DOHH2 (cell line): ENCODE measurements around the gene PAK1.

Experiments used
- H3F3A ChIP-seq: fragments of 200-600 bp; sonication (generic), shearing (Covaris generic); 2 replicates; pipeline ENCODE4 v1.6.0; 2016; ENCODE audit warnings: antibody characterized with exemption, mild to moderate bottlenecking; ENCODE audit not compliant: control insufficient read depth, insufficient read depth
- H3K27ac ChIP-seq: fragments of 200-600 bp; sonication (generic); 2 replicates; pipeline ENCODE4 v1.5.1; 2014; ENCODE audit warnings: low read depth, mild to moderate bottlenecking, low read length, moderate library complexity
- H3K27me3 ChIP-seq: fragments of 200-600 bp; sonication (generic); 2 replicates; pipeline ENCODE4 v1.6.1; 2014; ENCODE audit warnings: mild to moderate bottlenecking, low read length, mixed read lengths; ENCODE audit not compliant: control insufficient read depth
- H3K36me3 ChIP-seq: fragments of 200-600 bp; sonication (generic); 2 replicates; pipeline ENCODE4 v1.6.1; 2014; ENCODE audit warnings: mild to moderate bottlenecking, low read length, moderate library complexity, mixed read lengths; ENCODE audit not compliant: control insufficient read depth
- H3K4me1 ChIP-seq: fragments of 200-600 bp; sonication (generic); 2 replicates; pipeline ENCODE4 v1.6.1; 2014; ENCODE audit warnings: mild to moderate bottlenecking, low read length, mixed read lengths; ENCODE audit not compliant: control insufficient read depth
- H3K4me2 ChIP-seq: fragments of 200-600 bp; sonication (generic); 2 replicates; pipeline ENCODE4 v1.6.0; 2014; ENCODE audit warnings: mild to moderate bottlenecking, low read length, moderate library complexity
- H3K4me3 ChIP-seq: fragments of 200-600 bp; sonication (generic); 2 replicates; pipeline ENCODE4 v1.5.1; 2014; ENCODE audit warnings: mild to moderate bottlenecking, low read length, mixed read lengths
- H3K79me2 ChIP-seq: fragments of 200-600 bp; sonication (generic); 2 replicates; pipeline ENCODE4 v1.6.1; 2014; ENCODE audit warnings: mild to moderate bottlenecking, low read length, mixed read lengths; ENCODE audit not compliant: control insufficient read depth
- H3K9me2 ChIP-seq: fragments of 200-600 bp; sonication (generic); replicated peaks from 2 replicates; pipeline ENCODE4 v1.6.1; 2014; ENCODE audit warnings: mild to moderate bottlenecking, low read length, mixed read lengths; ENCODE audit not compliant: control insufficient read depth
- H3K9me3 ChIP-seq: fragments of 200-600 bp; sonication (generic); 2 replicates; pipeline ENCODE4 v1.6.1; 2014; ENCODE audit warnings: antibody characterized with exemption, low read length, mixed read lengths; ENCODE audit not compliant: control insufficient read depth, insufficient read depth
- H4K20me1 ChIP-seq: fragments of 200-600 bp; sonication (generic); 2 replicates; pipeline ENCODE4 v1.6.0; 2014; ENCODE audit warnings: low read depth, mild to moderate bottlenecking, antibody characterized with exemption, low read length, moderate library complexity; ENCODE audit not compliant: control insufficient read depth, insufficient read depth
- EZH2phosphoT487 ChIP-seq: fragments of 200-600 bp; sonication (generic); IDR thresholded peaks from 2 replicates; pipeline ENCODE4 v1.6.1; 2017; ENCODE audit warnings: borderline replicate concordance, mild to moderate bottlenecking, antibody characterized with exemption, low read length, moderate library complexity, mixed read lengths
- TF ChIP-seq, protein P1 (sequence below): fragments of 200-600 bp; sonication (generic); IDR thresholded peaks from one replicate; pipeline ENCODE4 v1.5.1; 2014; ENCODE audit warnings: antibody characterized with exemption, mild to moderate bottlenecking, low read depth, low read length; ENCODE audit not compliant: poor library complexity, severe bottlenecking

The PAK1 gene

DNA sequence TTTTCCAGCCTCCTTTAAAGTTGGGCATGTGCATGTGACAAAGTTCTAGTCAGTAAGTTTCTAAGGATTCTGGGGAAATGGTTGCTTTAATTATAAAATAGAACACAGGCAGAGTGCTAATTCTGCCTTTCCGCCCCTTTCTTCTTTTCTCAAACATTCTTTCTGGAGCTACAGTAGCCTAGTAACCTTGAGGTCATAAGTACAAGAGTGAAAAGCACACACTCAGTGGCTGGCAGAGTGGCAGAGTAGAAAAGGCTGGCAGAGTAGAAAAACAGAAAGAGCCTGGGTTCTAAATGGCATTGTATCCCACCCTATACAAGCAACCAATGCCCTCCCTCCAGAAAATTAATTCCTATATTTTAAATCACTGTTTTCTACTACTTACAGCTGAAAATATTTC is 51.2 kb downstream of the PAK1 start:
- Histone ChIP-seq H3K9me3 (no peaks in the 10 kb centered on the region), H3K36me3 (no peaks in the 10 kb centered on the region), H3K79me2 (no peaks in the 10 kb centered on the region), H3K4me1 (no peaks in the 10 kb centered on the region), H4K20me1 (no peaks in the 10 kb centered on the region), H3K4me2 (no peak overlapping the region), H3K4me3 (no peak overlapping the region), H3K27me3 (peaks cover 19% of the 10 kb centered on the region; the same call in 1 of the 2 replicates), H3K27ac (no peak overlapping the region), H3F3A (no peaks in the 10 kb centered on the region), H3K9me2 (no peaks in the 10 kb centered on the region)
- no peak for TF ChIP-seq EZH2phosphoT487
- TF ChIP-seq, protein P1, sequence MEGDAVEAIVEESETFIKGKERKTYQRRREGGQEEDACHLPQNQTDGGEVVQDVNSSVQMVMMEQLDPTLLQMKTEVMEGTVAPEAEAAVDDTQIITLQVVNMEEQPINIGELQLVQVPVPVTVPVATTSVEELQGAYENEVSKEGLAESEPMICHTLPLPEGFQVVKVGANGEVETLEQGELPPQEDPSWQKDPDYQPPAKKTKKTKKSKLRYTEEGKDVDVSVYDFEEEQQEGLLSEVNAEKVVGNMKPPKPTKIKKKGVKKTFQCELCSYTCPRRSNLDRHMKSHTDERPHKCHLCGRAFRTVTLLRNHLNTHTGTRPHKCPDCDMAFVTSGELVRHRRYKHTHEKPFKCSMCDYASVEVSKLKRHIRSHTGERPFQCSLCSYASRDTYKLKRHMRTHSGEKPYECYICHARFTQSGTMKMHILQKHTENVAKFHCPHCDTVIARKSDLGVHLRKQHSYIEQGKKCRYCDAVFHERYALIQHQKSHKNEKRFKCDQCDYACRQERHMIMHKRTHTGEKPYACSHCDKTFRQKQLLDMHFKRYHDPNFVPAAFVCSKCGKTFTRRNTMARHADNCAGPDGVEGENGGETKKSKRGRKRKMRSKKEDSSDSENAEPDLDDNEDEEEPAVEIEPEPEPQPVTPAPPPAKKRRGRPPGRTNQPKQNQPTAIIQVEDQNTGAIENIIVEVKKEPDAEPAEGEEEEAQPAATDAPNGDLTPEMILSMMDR, result no peak

DNA sequence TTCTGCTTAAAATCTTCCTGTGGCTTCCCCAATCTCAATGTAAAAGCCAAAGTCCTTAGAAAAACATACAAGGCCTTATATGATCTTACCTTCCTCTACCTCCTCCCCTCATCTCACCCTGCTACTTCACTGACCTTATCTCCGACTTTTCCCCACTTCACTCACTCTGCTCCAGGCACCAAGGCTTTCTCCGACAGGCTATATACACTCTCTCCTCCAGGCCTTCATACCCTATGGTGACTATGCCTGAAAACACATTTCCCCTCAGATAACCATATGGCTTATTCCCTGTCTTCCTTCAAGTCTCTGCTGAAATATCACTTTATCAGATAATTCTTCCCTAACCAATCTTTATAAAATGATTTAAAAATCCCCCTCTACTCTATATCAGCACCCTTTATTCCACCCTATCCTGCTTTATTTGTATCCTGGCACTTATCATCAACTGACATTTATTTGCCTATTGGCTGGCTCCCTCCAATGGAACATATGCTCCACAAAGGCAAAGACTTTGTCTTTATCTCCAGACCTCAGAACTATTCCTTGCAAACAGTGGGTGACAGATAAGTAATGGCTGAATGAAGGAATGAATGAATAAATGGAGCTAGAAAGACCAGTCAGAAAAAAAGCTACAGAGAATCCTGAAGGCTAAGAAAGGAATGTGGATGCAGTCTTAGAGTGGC is 52.7 kb downstream of the PAK1 start:
- no peak overlapping the region for H3K4me2 ChIP-seq
- no peak overlapping the region for H3K4me3 ChIP-seq
- H4K20me1 ChIP-seq, result no peaks in the 10 kb centered on the region
- peaks cover 15% of the 10 kb centered on the region; the same call in 1 of the 2 replicates for H3K27me3 ChIP-seq
- H3F3A ChIP-seq, result no peaks in the 10 kb centered on the region
- TF ChIP-seq, protein P1, result no peak
- TF ChIP-seq EZH2phosphoT487, result no peak
- H3K4me1 ChIP-seq, result no peaks in the 10 kb centered on the region
- H3K27ac ChIP-seq, result no peak overlapping the region
- H3K79me2 ChIP-seq, result no peaks in the 10 kb centered on the region
- H3K36me3 ChIP-seq, result no peaks in the 10 kb centered on the region
- H3K9me2 ChIP-seq, result no peaks in the 10 kb centered on the region
- H3K9me3 ChIP-seq, result no peaks in the 10 kb centered on the region

DNA sequence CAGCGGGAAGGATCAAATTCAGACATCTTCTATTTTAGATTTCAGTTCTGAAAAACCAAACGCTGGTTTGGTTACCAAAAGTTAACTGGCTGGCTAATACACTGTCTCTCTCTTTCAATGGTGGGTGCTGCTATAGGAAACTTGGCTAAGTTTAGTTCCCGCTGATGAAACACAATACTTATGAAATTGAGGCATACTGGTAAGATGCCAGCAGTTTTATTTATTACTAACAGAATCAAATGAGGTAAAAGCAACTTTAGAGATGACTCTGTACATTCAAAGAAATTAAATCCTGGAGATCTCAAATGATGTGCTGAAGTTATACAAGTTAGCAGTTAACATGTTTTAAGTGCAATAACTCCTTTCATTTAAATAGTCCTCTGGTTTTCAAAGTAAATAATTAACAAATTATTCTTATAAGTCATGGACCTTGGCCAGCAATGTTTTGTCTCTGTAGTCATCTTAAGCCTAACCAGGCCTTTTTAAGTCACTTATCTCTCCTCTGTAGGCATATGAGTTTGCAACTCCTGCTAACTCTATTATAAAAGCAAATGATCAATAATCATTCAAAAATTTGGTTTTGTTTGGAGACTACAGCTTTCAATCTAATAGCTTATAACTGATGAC is 54.8 kb downstream of the PAK1 start:
- Histone ChIP-seq H3K9me3 (no peaks in the 10 kb centered on the region), H3K27me3 (peaks cover 12% of the 10 kb centered on the region; the same call in 1 of the 2 replicates), H3K27ac (no peak overlapping the region), H3K9me2 (no peaks in the 10 kb centered on the region), H4K20me1 (no peaks in the 10 kb centered on the region), H3K4me1 (0 out of 2 replicates have a peak, but pooled peaks cover 5% of the 10 kb centered on the region), H3K4me2 (no peak overlapping the region), H3K79me2 (no peaks in the 10 kb centered on the region), H3K4me3 (no peak overlapping the region), H3K36me3 (no peaks in the 10 kb centered on the region), H3F3A (no peaks in the 10 kb centered on the region)
- TF ChIP-seq, protein P1, result no peak
- no peak for TF ChIP-seq EZH2phosphoT487
